Endodermal cell (in vitro differentiated cells): ENCODE data around the gene PCSK4. TPM values are rescaled to one million over a fixed set of nuclear protein-coding genes. Genes with fewer than 3 reads are reported as not detected.

Source experiments
- DNase-seq: peaks from one replicate; pipeline ENCODE4 v3.0.0-alpha.2; 2017
- H3K27ac ChIP-seq: 2 replicates; pipeline ENCODE4 v1.5.1; 2013; ENCODE audit warnings: mild to moderate bottlenecking, low read depth, low read length, moderate library complexity
- H3K27me3 ChIP-seq: 2 replicates; pipeline ENCODE4 v1.6.1; 2013; ENCODE audit warnings: mild to moderate bottlenecking, low read length, moderate library complexity; ENCODE audit not compliant: insufficient read depth, control insufficient read depth, poor library complexity, severe bottlenecking
- H3K36me3 ChIP-seq: 2 replicates; pipeline ENCODE4 v1.7.0; 2013; ENCODE audit warnings: mild to moderate bottlenecking, low read length, moderate library complexity; ENCODE audit not compliant: control insufficient read depth, insufficient read depth
- H3K4me1 ChIP-seq: one replicate; pipeline ENCODE4 v1.7.0; 2013; ENCODE audit warnings: low read length; ENCODE audit not compliant: control insufficient read depth, insufficient read depth
- H3K4me3 ChIP-seq: 2 replicates; pipeline ENCODE4 v1.5.1; 2013; ENCODE audit warnings: mild to moderate bottlenecking, low read length, moderate library complexity
- H3K9ac ChIP-seq: 2 replicates; pipeline ENCODE4 v1.6.1; 2013; ENCODE audit warnings: mild to moderate bottlenecking, low read length, moderate library complexity; ENCODE audit not compliant: poor library complexity, severe bottlenecking; ENCODE audit errors: extremely low read depth
- H3K9me3 ChIP-seq: 2 replicates; pipeline ENCODE4 v1.6.1; 2013; ENCODE audit warnings: mild to moderate bottlenecking, low read length, moderate library complexity; ENCODE audit not compliant: control insufficient read depth
- H3K27ac Mint-ChIP-seq: 2 replicates; pipeline ENCODE4 v1.8.0; 2020; ENCODE audit warnings: mixed read lengths
- H3K27me3 Mint-ChIP-seq: 2 replicates; pipeline ENCODE4 v1.8.0; 2021; ENCODE audit warnings: mild to moderate bottlenecking, mixed read lengths; ENCODE audit not compliant: insufficient read depth
- H3K36me3 Mint-ChIP-seq: 2 replicates; pipeline ENCODE4 v1.8.0; 2020; ENCODE audit warnings: low read depth, mixed read lengths
- H3K4me1 Mint-ChIP-seq: 2 replicates; pipeline ENCODE4 v1.8.0; 2020; ENCODE audit warnings: mixed read lengths
- H3K4me3 Mint-ChIP-seq: 2 replicates; pipeline ENCODE4 v1.8.0; 2020; ENCODE audit warnings: mild to moderate bottlenecking, moderate library complexity, mixed read lengths
- H3K9me3 Mint-ChIP-seq: 2 replicates; pipeline ENCODE4 v1.8.0; 2020; ENCODE audit warnings: mild to moderate bottlenecking, mixed read lengths
- WGBS, 2 experiments: methylation state at CpG; one replicate each; pipeline versions ENCODE4 v1.1.5 to v1.1.7; 2013; ENCODE audit warnings: missing lambda C conversion rate in 2 of 2, mixed read lengths in 1 of 2; ENCODE audit not compliant: insufficient coverage in 1 of 2, insufficient read length in 1 of 2; 5-methylcytosine and 5-hydroxymethylcytosine counted together
- total RNA-seq, 2 donors: library from RNA; stranded (reverse); fragmentation: NEBNext Ultra II Directional in 1 of 2; extraction: Animal tissue kit (Norgen Biotek cat#: 25700) in 1 of 2; gene quantifications; 2 replicates in 1 of 2; 3 replicates in 1 of 2; pipeline ENCODE4 v1.2.1, GENCODE V29; 2021
- TF ChIP-seq, protein P1 (sequence below): fragments of 200-600 bp; sonication (generic); conservative IDR thresholded peaks from 2 replicates; pipeline ENCODE4 v1.5.0; 2021; ENCODE audit warnings: antibody characterized with exemption, mild to moderate bottlenecking

PCSK4 gene
- total RNA-seq, 2 donors from 2014 or later, result 25.2 to 31.6 TPM

DNA sequence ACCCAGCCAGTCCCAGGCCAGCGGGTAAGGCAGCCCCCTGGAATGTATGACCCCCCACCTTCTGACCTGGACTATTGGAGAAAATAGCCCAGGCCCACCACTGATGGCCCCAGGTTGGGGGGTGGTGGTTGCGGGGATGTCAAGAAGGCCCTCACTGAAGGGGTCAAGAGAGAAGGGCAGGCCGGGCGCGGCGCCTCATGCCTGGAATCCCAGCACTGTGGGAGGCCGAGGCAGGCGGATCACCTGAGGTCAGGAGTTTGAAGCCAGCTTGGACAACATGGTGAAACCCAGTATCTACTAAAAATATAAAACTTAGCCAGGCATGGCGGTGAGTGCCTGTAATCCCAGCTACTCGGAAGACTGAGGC is 24.1 kb upstream of the PCSK4 start:
- H3K4me3 ChIP-seq, result no peak overlapping the region
- peaks cover 7% of the 10 kb centered on the region for H3K4me1 ChIP-seq
- no peak overlapping the region for H3K27ac ChIP-seq
- H3K27me3 ChIP-seq, result peaks cover 43% of the 10 kb centered on the region
- H3K36me3 ChIP-seq, result no peaks in the 10 kb centered on the region
- no peaks in the 10 kb centered on the region for H3K36me3 Mint-ChIP-seq
- H3K4me3 Mint-ChIP-seq, result no peak overlapping the region
- TF ChIP-seq, protein P1, sequence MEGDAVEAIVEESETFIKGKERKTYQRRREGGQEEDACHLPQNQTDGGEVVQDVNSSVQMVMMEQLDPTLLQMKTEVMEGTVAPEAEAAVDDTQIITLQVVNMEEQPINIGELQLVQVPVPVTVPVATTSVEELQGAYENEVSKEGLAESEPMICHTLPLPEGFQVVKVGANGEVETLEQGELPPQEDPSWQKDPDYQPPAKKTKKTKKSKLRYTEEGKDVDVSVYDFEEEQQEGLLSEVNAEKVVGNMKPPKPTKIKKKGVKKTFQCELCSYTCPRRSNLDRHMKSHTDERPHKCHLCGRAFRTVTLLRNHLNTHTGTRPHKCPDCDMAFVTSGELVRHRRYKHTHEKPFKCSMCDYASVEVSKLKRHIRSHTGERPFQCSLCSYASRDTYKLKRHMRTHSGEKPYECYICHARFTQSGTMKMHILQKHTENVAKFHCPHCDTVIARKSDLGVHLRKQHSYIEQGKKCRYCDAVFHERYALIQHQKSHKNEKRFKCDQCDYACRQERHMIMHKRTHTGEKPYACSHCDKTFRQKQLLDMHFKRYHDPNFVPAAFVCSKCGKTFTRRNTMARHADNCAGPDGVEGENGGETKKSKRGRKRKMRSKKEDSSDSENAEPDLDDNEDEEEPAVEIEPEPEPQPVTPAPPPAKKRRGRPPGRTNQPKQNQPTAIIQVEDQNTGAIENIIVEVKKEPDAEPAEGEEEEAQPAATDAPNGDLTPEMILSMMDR, result no peak
- DNase-seq, result no peak
- H3K27me3 Mint-ChIP-seq, result peaks cover 65% of the 10 kb centered on the region
- no peak overlapping the region for H3K9ac ChIP-seq
- H3K9me3 ChIP-seq, result no peaks in the 10 kb centered on the region
- 77 to 78% methylated on average over 3 to 10 of the region's 10 CpGs for WGBS, 2 experiments
- peaks cover 3% of the 10 kb centered on the region for H3K9me3 Mint-ChIP-seq
- peaks cover 3% of the 10 kb centered on the region for H3K4me1 Mint-ChIP-seq
- H3K27ac Mint-ChIP-seq, result no peak overlapping the region

DNA sequence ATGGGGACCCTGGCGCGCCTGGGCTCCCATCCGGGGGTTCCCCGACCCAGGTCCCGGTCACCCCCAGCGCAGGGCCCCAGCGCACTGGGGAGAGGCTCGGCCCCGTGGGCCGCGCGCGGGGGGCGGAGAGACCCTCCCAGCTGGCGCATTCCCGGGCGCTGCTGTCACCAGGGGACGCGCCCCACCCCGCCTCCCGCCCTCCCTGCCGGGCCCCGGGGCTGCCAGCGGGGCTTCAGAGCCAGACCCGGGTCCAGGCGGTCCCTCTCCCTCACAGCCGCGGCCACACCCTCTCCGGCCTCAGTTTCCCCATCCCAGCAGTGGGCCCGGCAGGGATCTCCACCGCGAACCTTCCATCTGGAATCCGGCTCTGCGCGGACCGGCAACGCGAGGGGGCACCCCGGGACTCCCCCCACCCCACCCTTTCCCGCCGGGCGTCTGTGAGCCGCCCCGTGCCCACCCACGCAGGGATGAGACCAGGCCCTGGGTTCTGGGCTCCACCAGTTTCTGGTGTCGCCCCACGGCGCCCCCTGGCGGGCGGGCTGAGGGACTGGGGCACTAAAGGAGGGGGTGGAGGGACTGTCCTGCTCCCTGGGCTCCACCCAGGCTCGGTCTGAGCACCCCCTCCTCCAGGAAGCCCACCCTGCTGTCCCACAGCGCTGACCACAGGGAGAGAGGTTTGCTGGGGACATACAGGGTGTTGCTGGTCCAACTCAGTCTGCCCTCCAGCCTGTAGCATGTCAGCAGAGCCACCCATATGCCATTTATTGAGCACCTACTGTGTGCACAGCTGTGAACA is 23.5 kb upstream of the PCSK4 start:
- no peak overlapping the region for H3K4me3 Mint-ChIP-seq

DNA sequence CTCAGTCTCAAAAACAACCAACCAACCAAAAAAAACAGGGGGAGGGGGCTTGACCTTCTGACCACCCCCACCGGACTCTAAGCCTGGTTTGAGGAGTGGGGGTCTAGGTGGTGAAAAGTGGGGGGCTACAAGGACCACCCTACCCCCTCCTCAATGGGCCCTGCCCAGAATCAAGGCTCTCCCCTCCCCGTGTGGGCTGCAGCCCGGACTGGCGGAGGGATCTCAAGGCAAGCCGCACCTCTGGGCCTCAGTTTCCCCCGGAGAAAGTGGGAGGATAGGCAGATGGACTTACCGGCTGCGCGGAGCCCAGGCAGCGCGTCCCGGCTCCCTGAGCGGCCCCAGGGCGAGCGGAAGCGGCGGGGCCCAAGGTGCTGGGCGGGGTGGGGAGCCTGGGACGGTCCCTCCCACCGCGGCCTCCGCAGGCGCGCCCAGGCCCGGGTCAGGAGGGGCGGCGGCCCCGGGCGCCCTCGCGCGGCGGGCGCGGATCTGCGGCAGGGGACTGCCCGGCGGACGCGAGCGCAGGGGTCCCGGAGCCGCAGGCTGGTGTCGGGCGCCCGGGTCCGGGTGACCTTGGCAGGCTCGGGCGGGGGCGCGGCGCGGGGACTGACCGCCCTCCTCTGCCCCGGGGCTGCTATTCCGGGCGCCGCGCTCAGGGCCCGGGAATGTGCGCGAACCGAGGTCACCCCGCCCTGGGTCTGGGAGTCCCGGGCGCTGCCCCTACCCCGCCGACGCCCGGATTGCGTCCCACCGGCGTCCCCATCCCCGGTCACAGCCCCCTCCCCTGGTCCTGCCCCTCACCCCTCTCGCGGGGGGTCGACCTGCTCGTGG is 22.7 kb upstream of the PCSK4 start, which contains the start of gene ADAMTSL5:
Gene ADAMTSL5 (minus strand): TSS at position 349 of the 828 bp plus-strand sequence. CDS start 2,076 bp downstream, outside the sequence.
- H3K4me1 ChIP-seq, result peaks cover 7% of the 10 kb centered on the region
- H3K27ac ChIP-seq, result no peak within 1 kb of the TSS
- Mint-ChIP-seq H3K4me1 (peaks cover 3% of the 10 kb centered on the region), H3K27me3 (peaks cover 60% of the 10 kb centered on the region), H3K36me3 (no peaks in the 10 kb centered on the region), H3K4me3 (peak within 1 kb of the TSS; percentile 47), H3K27ac (no peak within 1 kb of the TSS), H3K9me3 (peaks cover 3% of the 10 kb centered on the region)
- DNase-seq, result peak; percentile 78
- TF ChIP-seq, protein P1, result peak; percentile 46
- H3K4me3 ChIP-seq, result peak within 1 kb of the TSS; percentile 75
- no peaks in the 10 kb centered on the region for H3K9me3 ChIP-seq
- WGBS, 2 experiments, result 5 to 20% methylated on average over 1 to 77 of the region's 78 CpGs
- no peak within 1 kb of the TSS for H3K9ac ChIP-seq
- peaks cover 35% of the 10 kb centered on the region for H3K27me3 ChIP-seq
- H3K36me3 ChIP-seq, result no peaks in the 10 kb centered on the region

More for the DNA sequence above, 23.5 kb upstream of the PCSK4 start:
- Mint-ChIP-seq H3K4me1 (peaks cover 3% of the 10 kb centered on the region), H3K36me3 (no peaks in the 10 kb centered on the region), H3K27me3 (peaks cover 65% of the 10 kb centered on the region), H3K9me3 (peaks cover 3% of the 10 kb centered on the region), H3K27ac (no peak overlapping the region)
- no peak overlapping the region for H3K27ac ChIP-seq
- no peak overlapping the region for H3K9ac ChIP-seq
- TF ChIP-seq, protein P1, result peak; percentile 83
- no peaks in the 10 kb centered on the region for H3K9me3 ChIP-seq
- 7 to 21% methylated on average over 11 to 52 of the region's 52 CpGs for WGBS, 2 experiments
- H3K4me3 ChIP-seq, result peak overlapping the region; percentile 35
- H3K27me3 ChIP-seq, result peaks cover 42% of the 10 kb centered on the region
- DNase-seq, result peak; percentile 83
- H3K36me3 ChIP-seq, result no peaks in the 10 kb centered on the region
- peaks cover 7% of the 10 kb centered on the region for H3K4me1 ChIP-seq
